Measurements from ENCODE around the gene ISM1. TPM values are rescaled to one million over a fixed set of nuclear protein-coding genes. Genes with fewer than 3 reads are reported as not detected.

The ISM1 gene
- polyA plus RNA-seq, 3 donors, result not detected

- no peaks in the 10 kb centered on the region for H3K9me3 ChIP-seq (replicated peaks in 1 of 2; ENCODE audit: control insufficient read depth in 1 of 2, insufficient read depth in 1 of 2, low read length in 2 of 2)
- no peak overlapping the region for H3K9ac ChIP-seq (ENCODE audit: insufficient read depth, low read length, poor library complexity, severe bottlenecking)
- H4K20me1 ChIP-seq (ENCODE audit: insufficient read depth, low read length), result no peaks in the 10 kb centered on the region
- H3K4me1 Mint-ChIP-seq, result no peaks in the 10 kb centered on the region
- WGBS (ENCODE audit: insufficient coverage), result 87% methylated on average over 4 of the region's 7 CpGs
- H3K36me3 Mint-ChIP-seq, result no peaks in the 10 kb centered on the region
- H3K4me3 ChIP-seq (replicated peaks in 1 of 3; ENCODE audit: low read depth in 2 of 3, low read length in 3 of 3), result no peak overlapping the region
- peaks cover 0 to 3% (median 0%) of the 10 kb centered on the region in 3 donors for H3K27me3 Mint-ChIP-seq (ENCODE audit: low read depth in 3 of 3)
- H3K9me3 Mint-ChIP-seq, result no peaks in the 10 kb centered on the region
- intact Hi-C loops (cut with micrococcal nuclease), result no loop called here
- H3K27ac Mint-ChIP-seq, result no peak overlapping the region
- H3K27me3 ChIP-seq (ENCODE audit: control insufficient read depth in 2 of 2, insufficient read depth in 2 of 2, low read length in 2 of 2), result no peaks in the 10 kb centered on the region
- no peak overlapping the region for H2AFZ ChIP-seq (ENCODE audit: insufficient read depth, low read depth, low read length, poor library complexity, severe bottlenecking)
- TF ChIP-seq CTCF (IDR thresholded peaks at IDR 0.05), result no peak
- H3K4me1 ChIP-seq (ENCODE audit: control insufficient read depth in 1 of 2, insufficient read depth in 2 of 2, low read length in 2 of 2), result no peaks in the 10 kb centered on the region
- no peak overlapping the region for H3K4me3 Mint-ChIP-seq
- no peak overlapping the region for H3K27ac ChIP-seq (ENCODE audit: low read depth in 1 of 2, low read length in 2 of 2)
- H3K4me2 ChIP-seq (replicated peaks; ENCODE audit: extremely low read depth, low read length, poor library complexity, severe bottlenecking), result no peak overlapping the region
- H3K79me2 ChIP-seq (ENCODE audit: insufficient read depth, low read length), result no peaks in the 10 kb centered on the region
- no peak for DNase-seq
- no peaks in the 10 kb centered on the region for H3K36me3 ChIP-seq (replicated peaks in 1 of 2; ENCODE audit: control insufficient read depth in 1 of 2, insufficient read depth in 2 of 2, low read length in 2 of 2)
Measured at GRCh38 chr20:13260650-13261279, 39.7 kb downstream of the ISM1 start.

- Histone ChIP-seq H3K36me3 (replicated peaks in 1 of 2; ENCODE audit: control insufficient read depth in 1 of 2, insufficient read depth in 2 of 2, low read length in 2 of 2) (no peaks in the 10 kb centered on the region), H3K4me3 (replicated peaks in 1 of 3; ENCODE audit: low read depth in 2 of 3, low read length in 3 of 3) (no peak overlapping the region), H3K27ac (ENCODE audit: low read depth in 1 of 2, low read length in 2 of 2) (no peak overlapping the region), H3K27me3 (ENCODE audit: control insufficient read depth in 2 of 2, insufficient read depth in 2 of 2, low read length in 2 of 2) (no peaks in the 10 kb centered on the region), H3K4me1 (ENCODE audit: control insufficient read depth in 1 of 2, insufficient read depth in 2 of 2, low read length in 2 of 2) (no peaks in the 10 kb centered on the region), H4K20me1 (ENCODE audit: insufficient read depth, low read length) (no peaks in the 10 kb centered on the region), H3K9me3 (replicated peaks in 1 of 2; ENCODE audit: control insufficient read depth in 1 of 2, insufficient read depth in 1 of 2, low read length in 2 of 2) (no peaks in the 10 kb centered on the region), H3K9ac (ENCODE audit: insufficient read depth, low read length, poor library complexity, severe bottlenecking) (no peak overlapping the region), H3K79me2 (ENCODE audit: insufficient read depth, low read length) (no peaks in the 10 kb centered on the region), H2AFZ (ENCODE audit: insufficient read depth, low read depth, low read length, poor library complexity, severe bottlenecking) (no peak overlapping the region), H3K4me2 (replicated peaks; ENCODE audit: extremely low read depth, low read length, poor library complexity, severe bottlenecking) (no peak overlapping the region)
- H3K36me3 Mint-ChIP-seq, result no peaks in the 10 kb centered on the region
- 100% methylated on average over 5 of the region's 8 CpGs for WGBS (ENCODE audit: insufficient coverage)
- peaks cover 0 to 3% (median 0%) of the 10 kb centered on the region in 3 donors for H3K27me3 Mint-ChIP-seq (ENCODE audit: low read depth in 3 of 3)
- no peaks in the 10 kb centered on the region for H3K4me1 Mint-ChIP-seq
- no peak overlapping the region for H3K27ac Mint-ChIP-seq
- DNase-seq, result no peak
- no peak overlapping the region for H3K4me3 Mint-ChIP-seq
- intact Hi-C loops (cut with micrococcal nuclease), result no loop called here
- peak; percentile 36 for TF ChIP-seq CTCF (IDR thresholded peaks at IDR 0.05)
- H3K9me3 Mint-ChIP-seq, result no peaks in the 10 kb centered on the region
Measured at GRCh38 chr20:13261460-13262301, 40.6 kb downstream of the ISM1 start.
